ENCODE data around the gene UCK1.

- TF ChIP-seq EZH2 (IDR thresholded peaks at IDR 0.05; ENCODE audit: insufficient read depth, poor library complexity, severe bottlenecking) (no peak), EZH2phosphoT487 (IDR thresholded peaks at IDR 0.05; ENCODE audit: insufficient read depth, low read depth) (no peak)
These were observed 39.9 kb downstream of the UCK1 start for GRCh38 chr9:131491001-131491710.
